T1000 (cell line): ENCODE measurements around the gene DSP.

Source experiments
- DNase-seq: peaks from one replicate; lab custom pipeline; 2025; ENCODE audit warnings: mixed read lengths; lab: John Stamatoyannopoulos, UW

DSP gene

DNA sequence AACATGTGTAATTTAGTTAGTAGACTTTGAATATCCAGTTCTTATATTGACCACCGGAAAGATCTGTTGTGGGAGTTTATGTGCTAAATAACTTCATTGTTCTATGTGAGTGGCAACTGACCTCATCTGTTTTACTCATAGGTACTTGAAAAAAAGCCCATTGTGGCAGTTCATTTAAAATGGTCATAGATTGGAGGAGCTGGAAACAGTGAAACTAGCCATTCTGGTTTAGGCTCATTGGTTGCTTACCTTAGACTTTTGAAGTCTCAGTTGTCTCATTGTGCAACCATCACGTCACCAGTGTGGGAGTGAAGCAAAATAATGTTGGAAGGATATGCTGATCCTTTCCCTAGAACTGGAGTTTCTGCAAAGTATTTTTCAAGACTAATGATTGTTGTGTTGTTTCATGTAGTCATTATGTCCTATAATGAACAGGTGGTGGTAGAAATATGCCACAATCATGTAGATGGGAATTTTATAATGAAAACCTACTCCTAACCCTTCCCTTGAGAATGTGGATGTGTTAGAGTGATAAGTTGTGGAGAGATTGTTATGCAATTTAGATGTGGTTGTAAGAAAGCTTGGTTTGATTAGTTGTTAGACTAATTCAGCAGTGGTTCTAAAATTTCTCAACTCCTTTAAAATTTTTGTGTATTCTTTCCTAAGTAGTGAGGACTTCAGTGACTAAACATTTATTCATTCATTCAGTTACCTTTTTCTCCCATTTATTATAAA, 18.3 kb downstream of the DSP start:
- no peak for DNase-seq

DNA sequence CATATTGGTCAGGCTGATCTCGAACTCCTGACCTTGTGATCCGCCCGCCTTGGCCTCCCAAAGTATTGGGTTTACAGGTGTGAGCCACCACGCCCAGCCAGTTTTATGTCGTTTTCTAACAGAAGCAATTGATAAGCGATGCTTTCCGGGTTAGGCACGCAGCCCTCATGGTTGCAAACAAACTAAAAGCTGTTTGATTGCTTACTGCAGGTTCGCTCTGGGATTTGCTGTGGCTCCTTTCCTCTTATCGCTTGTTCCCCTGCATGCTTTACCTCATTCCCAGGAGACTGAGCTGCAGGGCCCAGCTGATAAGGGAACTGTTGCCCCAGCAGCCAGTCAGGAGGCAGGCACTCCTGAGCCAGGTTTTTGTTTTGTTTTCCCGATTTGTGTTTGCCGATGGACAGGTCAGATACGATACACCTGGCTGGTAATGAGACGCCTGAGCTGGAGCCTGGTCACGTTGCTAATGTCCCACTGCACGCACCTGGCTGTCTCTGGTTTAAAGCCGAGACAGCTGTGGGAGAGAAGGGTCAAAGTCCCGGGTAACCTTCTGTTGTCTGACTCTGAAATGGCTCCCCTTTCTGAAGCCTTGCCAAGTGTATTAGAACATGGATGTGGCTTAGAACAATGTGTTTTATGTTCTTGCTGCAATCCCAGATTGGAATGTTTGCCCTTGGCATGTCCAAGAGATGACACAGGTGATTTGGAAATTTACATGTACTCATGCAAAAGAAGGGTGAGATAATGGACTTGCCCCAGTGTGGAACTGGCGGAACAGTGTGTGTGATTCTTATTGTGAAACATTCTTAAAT, 19.9 kb downstream of the DSP start:
- no peak for DNase-seq

DNA sequence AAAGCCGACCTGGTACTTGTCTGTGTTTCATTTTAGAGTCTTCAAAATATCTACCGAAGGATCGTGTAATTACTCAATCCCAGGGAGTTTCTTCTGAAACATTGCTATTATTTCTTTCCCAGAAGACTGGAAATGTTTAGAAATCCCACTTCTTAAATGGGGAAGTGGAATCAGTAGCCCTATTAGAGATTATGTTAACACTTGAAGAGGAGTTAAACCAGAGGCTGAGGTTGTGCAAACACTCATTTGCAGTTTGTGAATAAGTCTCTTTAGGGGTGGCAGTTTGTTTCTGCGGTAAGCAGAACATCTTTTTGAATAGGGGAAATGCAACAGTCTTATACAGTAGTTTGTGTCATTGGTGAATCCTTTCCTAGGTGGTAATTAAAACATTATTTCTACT, 21.3 kb downstream of the DSP start:
- DNase-seq, result no peak

DNA sequence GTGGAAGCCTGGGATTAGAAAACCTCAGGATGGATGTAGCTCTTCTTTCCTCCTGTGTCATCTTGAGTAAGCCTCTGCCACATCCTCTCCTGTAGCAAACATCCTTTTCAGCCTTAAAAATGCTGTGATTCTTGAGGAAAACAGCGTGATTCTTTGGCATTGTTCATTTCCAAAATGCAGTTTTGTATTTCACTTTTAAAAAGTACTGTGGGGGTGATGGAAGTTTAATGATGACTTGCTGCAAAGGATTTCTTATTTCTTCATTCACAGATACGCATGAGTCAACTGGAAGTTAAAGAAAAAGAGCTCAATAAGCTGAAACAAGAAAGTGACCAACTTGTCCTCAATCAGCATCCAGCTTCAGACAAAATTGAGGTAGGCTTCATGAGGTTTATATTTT, 24.6 kb downstream of the DSP start:
- no peak for DNase-seq

DNA sequence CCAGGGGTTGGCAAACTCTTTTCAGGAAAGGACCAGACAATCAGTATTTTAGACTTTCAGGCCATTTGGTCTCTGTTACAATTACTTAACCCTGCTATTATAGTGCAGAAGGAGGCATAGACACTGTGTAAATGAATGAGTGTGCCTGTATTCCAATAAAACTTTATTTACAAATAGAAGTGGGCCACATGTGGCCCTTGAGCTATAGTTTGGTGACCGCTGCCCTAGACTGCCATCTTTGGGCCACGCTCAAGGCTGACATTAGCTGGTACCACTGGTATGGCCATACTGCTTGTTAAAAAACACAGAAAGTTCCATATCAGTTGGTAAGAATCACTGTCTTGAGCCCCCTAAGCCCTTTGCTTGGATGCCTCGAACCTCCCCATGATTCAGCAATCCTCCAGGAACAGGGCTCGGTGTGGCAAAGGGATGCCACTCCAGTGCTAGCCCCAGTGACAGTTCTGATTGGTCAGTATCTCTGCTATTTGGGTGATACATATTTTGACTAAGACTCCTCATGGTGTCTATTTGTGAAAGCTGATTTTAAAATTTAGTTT, 25.2 kb downstream of the DSP start:
- no peak for DNase-seq

DNA sequence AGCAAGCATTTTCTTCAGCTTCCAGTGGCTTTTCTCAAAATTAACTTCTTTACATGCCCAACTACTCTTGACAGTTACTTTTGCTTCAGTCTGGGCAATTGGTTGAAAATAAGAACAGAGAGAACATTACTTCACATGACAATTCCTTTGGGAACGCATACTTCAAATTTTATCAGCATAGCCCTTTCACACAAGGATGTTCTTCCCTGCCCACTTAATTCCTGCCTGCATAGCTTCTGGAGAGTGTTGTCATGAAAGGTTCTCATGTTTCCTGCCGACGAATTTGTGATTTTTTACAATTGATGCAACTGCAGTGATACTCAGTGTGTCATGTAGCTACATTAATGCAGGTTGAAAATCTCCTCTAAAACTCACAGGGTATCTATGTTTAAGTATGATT, 26.6 kb downstream of the DSP start:
- DNase-seq, result no peak

DNA sequence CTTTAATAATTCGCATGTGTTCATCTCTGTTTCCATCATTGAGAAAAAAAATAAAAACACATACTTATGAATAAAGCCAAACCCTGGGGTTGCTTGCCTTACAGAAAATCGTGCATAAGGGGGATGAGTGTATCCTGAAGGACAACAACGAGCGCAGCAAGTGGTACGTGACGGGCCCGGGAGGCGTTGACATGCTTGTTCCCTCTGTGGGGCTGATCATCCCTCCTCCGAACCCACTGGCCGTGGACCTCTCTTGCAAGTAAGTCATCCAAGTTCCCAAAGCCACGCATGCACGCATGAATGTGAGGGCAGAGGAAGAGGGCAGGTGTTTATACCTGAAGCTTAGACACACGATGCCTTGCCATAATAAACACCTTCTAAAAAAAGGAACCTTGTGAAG, 27.6 kb downstream of the DSP start:
- no peak for DNase-seq

DNA sequence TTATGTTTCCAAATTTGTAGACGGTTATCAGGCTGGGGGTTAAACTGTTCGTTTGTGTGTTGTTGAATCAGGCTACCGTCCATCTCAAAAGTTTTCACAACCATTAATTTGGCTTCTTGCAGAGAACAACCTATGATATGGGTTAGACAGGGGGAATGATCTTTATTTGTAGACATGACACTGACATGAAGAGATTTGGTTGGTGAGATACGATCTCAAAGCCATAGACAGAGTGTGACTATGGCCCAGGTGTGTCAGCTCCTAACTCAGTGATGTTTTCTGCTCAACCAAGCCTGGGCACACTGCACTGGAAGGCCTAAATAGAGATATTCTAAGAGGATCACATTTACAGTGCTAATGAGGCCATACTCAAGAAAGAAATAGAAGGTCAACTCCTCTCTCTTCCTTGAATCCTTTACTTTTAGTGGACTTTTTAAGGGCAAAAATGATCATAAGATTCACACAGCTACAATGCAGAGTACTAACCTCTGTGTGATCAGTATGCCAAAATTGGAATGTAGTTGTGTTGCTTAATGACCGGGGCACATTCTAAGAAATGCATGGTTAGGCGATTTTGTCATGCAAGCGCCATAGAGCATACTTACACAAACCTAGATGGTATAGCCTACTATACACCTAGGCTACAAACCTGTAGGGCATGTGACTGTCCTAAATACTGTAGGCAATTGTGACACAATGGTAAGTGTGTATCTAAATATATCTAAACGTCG, 30.9 kb downstream of the DSP start:
- DNase-seq, result no peak

DNA sequence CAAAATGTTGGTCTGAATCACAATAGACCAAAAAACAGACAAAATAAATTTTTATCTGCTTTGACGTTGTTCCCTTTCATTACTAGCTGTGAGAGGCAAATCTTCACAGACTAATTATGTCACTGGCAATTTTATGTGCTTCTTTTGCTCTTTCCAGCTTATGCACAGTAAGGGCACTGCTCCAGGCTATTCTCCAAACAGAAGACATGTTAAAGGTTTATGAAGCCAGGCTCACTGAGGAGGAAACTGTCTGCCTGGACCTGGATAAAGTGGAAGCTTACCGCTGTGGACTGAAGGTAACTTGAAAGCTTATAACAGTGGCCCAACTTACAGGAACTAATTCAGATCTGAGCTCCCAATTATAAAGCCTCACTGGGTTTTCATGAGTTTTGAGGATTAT, 33.0 kb downstream of the DSP start:
- no peak for DNase-seq

DNA sequence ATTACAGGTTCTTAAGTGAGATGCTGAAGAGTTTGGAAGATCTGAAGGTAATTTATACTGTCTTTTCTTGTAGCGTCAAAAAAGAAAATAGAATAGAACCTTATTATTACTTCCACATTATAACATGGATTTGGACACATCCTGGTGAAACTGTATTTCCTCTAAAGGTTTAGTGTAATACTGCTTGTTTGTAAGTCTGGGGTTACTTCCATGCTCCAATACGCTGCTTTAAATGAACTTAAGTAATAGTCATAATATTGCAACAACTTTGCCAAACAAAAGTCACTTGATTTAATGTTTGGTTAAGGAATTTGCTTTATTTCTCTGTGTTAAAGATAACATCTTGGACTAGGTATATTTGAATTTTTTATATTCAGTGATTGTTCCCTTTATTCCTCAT, 37.0 kb downstream of the DSP start:
- no peak for DNase-seq

DNA sequence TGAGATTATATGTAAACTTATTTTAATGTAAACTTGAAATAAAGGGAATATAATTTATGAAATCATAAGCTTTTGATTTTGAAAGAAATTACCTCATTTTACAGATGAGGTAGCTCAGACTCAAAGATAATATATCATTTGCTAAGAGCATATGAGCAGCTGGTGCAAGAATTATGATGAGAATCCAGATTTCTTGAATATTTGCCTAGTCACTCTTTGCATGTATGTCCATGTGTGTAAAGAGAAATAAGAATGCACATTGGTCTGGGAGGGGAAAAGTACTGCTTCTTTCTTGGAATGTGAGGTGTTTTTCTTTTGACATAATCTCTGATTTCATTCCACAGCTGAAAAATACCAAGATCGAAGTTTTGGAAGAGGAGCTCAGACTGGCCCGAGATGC, 37.5 kb downstream of the DSP start:
- DNase-seq, result no peak

DNA sequence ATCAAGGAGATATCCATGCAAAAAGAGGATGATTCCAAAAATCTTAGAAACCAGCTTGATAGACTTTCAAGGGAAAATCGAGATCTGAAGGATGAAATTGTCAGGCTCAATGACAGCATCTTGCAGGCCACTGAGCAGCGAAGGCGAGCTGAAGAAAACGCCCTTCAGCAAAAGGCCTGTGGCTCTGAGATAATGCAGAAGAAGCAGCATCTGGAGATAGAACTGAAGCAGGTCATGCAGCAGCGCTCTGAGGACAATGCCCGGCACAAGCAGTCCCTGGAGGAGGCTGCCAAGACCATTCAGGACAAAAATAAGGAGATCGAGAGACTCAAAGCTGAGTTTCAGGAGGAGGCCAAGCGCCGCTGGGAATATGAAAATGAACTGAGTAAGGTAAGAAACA, 38.4 kb downstream of the DSP start:
- DNase-seq, result no peak

DNA sequence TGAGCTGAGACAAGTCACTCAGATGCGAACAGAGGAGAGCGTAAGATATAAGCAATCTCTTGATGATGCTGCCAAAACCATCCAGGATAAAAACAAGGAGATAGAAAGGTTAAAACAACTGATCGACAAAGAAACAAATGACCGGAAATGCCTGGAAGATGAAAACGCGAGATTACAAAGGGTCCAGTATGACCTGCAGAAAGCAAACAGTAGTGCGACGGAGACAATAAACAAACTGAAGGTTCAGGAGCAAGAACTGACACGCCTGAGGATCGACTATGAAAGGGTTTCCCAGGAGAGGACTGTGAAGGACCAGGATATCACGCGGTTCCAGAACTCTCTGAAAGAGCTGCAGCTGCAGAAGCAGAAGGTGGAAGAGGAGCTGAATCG, 39.1 kb downstream of the DSP start:
- DNase-seq, result no peak

DNA sequence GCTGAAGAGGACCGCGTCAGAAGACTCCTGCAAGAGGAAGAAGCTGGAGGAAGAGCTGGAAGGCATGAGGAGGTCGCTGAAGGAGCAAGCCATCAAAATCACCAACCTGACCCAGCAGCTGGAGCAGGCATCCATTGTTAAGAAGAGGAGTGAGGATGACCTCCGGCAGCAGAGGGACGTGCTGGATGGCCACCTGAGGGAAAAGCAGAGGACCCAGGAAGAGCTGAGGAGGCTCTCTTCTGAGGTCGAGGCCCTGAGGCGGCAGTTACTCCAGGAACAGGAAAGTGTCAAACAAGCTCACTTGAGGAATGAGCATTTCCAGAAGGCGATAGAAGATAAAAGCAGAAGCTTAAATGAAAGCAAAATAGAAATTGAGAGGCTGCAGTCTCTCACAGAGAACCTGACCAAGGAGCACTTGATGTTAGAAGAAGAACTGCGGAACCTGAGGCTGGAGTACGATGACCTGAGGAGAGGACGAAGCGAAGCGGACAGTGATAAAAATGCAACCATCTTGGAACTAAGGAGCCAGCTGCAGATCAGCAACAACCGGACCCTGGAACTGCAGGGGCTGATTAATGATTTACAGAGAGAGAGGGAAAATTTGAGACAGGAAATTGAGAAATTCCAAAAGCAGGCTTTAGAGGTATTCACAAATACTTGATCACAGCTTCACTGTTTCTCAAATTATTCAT, 39.6 kb downstream of the DSP start:
- DNase-seq, result no peak

DNA sequence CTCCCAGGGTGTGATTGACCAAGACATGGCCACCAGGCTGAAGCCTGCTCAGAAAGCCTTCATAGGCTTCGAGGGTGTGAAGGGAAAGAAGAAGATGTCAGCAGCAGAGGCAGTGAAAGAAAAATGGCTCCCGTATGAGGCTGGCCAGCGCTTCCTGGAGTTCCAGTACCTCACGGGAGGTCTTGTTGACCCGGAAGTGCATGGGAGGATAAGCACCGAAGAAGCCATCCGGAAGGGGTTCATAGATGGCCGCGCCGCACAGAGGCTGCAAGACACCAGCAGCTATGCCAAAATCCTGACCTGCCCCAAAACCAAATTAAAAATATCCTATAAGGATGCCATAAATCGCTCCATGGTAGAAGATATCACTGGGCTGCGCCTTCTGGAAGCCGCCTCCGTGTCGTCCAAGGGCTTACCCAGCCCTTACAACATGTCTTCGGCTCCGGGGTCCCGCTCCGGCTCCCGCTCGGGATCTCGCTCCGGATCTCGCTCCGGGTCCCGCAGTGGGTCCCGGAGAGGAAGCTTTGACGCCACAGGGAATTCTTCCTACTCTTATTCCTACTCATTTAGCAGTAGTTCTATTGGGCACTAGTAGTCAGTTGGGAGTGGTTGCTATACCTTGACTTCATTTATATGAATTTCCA, 43.9 kb downstream of the DSP start:
- no peak for DNase-seq

DNA sequence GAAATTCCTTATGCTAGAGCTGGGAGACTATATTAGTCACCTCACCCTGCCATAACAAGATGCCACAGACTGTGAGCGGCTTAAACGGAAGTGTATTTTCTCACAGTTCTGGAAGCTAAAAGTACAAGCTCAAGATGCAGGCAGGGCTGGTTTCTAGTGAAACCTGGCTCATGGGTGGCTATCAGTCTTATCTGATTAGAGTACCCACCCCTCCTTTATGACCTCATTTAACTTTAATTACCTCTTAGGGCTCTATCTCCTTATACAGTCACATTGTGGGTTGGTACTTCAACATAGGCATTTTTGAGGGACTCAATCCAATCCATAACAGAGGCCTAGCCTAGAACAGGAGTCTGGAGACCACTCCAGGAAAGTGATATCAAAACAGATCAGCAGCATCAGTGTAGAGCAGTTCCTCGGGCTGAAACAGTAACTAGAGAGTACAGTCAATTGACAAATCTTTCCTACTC, 46.2 kb downstream of the DSP start:
- no peak for DNase-seq

DNA sequence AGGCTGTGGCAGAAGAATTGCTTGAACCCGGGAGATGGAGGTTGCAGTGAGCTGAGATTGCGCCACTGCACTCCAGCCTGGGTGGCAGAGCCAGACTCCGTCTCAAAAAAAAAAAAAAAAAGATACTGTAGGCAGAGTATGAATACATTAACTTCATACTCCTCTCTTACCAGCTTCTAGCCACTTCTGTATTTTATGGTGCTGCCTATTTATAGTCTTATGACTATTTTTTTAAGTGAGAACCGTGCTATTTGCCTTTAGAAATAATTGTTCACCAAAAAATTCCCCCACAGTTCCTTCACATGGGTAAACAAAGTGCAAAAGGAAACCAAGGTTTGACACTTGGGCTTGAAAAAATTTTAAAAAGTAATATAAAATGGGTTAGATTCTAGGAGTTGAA, 47.0 kb downstream of the DSP start:
- no peak for DNase-seq

DNA sequence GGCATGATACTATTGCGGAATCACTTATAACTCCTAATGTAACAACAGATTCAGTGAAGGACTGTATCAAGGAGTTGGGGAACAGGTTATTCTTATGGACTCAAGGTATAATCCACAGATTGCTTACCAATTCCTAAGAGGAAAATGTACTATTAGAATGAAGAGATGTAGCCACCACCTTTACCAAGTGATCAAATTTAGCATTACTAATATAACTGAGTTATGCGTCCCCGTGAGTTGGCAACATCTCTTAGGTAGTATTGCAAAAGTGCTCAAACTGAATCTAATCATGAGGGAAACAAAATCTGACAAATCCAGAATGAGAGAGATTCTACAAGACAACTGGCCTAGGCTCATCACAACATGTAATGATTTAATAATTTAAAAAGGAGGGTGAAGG, 47.8 kb downstream of the DSP start:
- DNase-seq, result no peak

DNA sequence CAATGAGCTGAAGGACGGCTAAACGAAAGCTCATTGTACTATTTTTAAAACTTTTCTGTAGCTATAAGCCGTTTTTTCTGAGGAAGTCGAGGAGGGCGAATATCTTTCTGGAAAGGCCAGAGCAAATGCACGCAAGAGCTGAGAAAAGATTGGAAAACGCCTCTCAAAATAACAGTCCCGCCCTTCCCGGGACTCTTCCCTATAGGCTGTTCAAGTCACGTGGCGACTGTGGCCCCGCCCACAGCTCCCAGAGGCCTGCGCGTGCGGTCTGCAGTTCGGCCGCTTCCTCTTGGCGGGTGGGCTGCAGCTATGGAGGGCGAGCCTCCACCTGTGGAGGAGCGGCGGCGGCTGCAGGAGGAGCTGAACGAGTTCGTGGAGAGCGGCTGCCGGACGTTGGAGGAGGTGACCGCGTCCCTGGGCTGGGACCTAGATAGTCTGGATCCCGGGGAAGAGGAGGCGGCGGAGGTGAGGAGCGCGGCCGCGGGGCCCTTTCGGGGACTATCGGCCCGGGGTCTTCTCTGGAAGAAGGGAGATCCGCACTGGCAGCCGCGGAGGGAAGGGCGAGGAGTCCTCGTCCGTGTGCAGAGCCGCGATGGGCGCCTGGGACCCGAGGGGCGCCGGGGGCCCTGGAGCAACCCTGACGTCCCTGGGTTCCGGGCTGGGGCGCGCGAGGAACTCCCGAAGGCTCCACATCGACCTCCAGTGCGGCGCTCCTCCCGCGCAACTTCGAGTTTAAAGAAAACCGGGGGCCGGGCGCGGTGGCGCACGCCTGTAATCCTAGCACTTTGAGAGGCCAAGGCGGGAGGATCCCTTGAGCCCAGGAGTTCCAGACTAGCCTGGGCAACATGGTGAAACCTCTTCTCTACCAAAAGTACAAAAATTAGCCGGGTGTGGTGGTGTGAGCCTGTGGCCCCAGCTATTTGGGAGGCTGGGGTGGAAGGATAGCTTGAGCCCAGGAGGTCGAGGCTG, 48.8 kb downstream of the DSP start, which contains the start of gene SNRNP48:
Gene SNRNP48, plus strand, starts transcription at position 250 of the 969 bp plus-strand sequence. Its CDS starts 60 bp downstream, at position 310.
- DNase-seq, result peak; percentile 74

DNA sequence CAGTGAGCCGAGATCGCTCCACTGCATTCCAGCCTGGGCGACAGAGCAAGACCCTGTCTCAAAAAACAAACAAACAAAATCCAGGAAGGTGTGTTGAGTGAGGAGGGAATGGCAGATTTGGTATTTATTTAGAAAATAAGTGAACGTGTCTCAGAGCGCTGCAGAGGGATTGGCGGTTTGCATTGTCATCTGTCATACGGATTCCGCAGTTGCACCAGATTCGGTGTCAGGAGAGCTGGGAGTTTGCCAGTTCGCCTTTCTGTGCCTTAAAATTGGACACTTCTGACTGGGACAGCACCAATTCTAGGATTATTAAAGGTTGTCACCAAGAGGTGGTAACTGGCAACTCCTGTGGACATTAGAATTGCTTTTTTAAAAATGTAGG, 49.4 kb downstream of the DSP start:
- peak; percentile 6 for DNase-seq
